GM20000 (cell line): Measurements from ENCODE around the gene STARD6.

Experiments
- DNase-seq: peaks from one replicate; pipeline ENCODE4 v3.0.0; 2012; ENCODE audit warnings: low spot score
- TF ChIP-seq, protein P1 (sequence below): IDR thresholded peaks from 2 replicates; pipeline ENCODE4 v1.5.1; 2012; ENCODE audit warnings: mild to moderate bottlenecking, control low read depth; ENCODE audit errors: extremely low read depth, missing control alignments

STARD6 gene

DNA sequence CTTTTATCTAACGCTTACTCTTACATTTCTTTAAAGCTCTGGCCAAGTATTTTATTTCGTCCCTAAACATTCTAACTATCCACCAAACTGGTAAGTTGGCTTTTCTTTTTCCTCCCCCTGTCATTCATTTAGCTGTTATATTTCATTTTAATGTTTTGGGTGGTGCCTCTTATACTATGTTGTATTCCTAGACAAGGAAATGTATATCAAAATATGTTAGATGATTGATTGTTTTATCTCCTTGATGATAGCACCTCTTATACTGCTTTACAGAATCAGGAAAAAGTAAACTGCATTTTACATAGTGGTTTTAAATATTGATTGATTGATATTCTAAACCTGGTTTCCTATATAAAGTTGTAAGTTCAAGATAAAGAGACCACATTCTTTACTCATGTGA is 24.0 kb upstream of the STARD6 start:
- no peak for DNase-seq
- TF ChIP-seq, protein P1, sequence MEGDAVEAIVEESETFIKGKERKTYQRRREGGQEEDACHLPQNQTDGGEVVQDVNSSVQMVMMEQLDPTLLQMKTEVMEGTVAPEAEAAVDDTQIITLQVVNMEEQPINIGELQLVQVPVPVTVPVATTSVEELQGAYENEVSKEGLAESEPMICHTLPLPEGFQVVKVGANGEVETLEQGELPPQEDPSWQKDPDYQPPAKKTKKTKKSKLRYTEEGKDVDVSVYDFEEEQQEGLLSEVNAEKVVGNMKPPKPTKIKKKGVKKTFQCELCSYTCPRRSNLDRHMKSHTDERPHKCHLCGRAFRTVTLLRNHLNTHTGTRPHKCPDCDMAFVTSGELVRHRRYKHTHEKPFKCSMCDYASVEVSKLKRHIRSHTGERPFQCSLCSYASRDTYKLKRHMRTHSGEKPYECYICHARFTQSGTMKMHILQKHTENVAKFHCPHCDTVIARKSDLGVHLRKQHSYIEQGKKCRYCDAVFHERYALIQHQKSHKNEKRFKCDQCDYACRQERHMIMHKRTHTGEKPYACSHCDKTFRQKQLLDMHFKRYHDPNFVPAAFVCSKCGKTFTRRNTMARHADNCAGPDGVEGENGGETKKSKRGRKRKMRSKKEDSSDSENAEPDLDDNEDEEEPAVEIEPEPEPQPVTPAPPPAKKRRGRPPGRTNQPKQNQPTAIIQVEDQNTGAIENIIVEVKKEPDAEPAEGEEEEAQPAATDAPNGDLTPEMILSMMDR = no peak

DNA sequence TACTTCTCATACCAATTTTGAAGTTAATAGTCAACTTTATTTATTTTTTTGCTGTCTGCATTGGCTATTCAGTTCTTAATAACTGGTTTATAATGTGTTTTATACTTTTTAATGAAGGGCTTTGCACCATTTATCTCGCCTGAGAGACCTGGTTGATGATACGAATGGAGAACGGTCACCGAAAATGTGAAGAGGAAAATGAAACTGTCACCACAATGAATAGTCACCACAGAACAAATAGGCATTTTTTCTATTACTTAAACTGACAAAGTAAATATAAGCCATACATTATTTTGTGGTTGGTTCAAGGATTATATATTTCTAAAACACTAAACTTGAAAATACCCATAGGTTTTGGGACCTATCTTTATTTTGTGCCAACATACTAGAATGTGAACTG is 20.4 kb upstream of the STARD6 start:
- TF ChIP-seq, protein P1 = no peak
- DNase-seq = no peak

DNA sequence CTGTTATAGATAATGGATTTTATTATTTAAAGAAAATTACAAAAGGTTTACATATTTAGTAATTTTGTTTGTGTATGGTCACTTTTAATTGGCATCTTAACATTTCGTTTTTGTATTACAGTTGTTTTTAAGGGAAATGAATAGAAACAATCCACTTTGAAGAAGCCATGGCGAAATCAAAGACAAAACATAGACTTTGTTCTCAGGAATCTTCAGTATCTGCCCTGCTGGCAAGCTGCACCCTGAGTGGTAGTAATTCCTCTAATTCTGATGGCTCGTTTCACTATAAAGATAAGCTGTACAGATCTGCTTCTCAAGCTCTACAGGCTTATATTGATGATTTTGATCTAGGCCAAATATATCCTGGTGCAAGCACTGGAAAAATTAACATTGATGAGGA is 2.7 kb upstream of the STARD6 start:
- TF ChIP-seq, protein P1 = no peak
- no peak for DNase-seq

DNA sequence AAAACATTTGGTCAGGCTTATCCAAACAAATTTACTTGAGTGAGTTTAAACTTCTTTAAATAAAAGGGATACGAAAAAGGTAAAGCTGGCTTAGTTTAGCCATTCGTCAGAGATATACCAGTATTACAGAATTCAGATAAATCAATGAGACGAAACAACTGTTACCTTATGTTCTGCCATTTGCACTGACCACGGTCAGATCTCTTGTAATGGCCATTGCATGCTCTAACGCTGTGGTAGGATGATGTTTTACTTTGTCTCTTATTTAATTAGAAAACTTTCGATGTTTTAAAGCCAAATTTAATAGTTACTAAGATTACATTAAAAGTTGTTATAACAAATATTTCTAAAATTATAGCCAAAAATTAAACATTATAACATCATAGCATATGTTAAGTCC is 1.6 kb upstream of the STARD6 start:
- TF ChIP-seq, protein P1 = no peak
- no peak for DNase-seq

DNA sequence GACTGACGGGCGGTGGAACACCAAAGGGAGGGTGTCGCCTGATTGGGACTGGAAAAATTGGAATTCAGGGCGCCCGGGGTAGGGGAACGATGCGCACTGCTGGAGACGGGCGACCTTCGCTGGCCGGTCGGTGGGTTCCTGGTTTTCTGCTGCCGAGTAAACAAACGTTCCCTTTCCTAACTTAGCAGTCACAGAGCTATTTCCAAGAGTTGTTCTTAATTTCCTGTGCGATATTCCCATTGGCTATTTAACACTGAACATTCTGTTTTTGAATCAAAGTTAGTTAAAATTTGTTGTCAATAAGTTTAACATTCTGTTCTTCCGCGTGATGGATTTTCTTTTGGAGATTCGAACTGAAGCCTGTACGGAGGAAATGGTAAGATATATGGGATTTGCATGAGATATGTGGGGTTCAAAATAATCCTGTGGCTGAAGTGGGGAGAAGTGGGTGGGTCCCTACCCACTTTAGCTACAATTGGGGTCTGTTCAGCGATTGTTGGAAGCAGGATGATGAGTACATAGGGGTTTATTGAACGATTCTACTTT is 910 bp upstream of the STARD6 start:
- DNase-seq = no peak
- TF ChIP-seq, protein P1 = no peak

DNA sequence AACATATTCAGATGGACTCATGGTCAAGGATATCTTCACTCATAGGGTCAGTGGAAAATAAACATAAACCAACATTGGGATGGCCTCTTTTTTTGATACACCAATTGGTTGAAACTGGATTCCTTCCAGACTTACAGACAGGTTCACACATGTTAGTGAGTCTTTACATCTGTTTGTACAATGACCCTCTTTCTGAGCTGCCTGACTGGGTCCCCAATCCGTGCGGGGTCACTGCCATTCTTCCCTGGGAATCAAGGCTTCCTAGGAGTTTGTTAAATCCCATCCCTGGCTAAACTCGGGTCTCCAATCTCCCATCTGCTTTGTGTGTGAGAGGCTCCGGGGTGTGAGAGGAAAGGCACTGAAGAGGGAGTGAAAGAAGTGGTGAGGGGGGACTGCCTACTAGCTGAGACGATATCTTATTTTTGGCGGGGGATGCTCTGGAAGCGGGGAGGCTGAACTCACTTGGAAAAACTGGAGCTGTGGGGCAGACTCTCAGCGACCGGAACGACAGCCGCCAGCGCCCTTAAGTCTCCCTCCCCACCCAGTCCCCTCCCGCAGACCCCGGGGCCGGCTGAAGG is 487 bp downstream of the STARD6 start:
- TF ChIP-seq, protein P1 = no peak
- no peak for DNase-seq

DNA sequence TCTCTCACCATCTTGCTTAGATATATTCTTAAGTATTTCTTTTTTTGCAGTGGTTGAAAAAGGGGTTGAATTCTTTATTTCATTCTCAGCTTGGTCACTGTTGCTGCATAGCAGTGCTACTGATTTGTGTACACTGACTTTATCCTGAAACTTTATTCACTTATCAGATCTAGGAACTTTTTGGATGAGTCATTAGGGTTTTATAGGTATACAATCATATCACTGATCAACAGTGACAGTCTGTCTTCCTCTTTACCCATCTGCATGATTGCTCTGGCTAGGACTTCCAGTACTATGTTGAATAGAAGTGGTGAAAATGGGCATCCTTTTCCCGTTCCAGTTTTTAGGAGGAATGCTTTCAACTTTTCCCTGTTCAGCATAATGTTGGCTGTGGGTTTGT is 6.5 kb downstream of the STARD6 start:
- DNase-seq = no peak

More for the DNA sequence above, 6.5 kb downstream of the STARD6 start:
- TF ChIP-seq, protein P1 = no peak
